NT2/D1 (cell line): Measurements from ENCODE around the gene CIITA.

ENCODE experiments used
- DNase-seq: peaks from one replicate; pipeline ENCODE4 v3.0.0-alpha.2; 2011; ENCODE audit warnings: low read depth, low spot score
- H3K27me3 ChIP-seq: 2 replicates; pipeline ENCODE4 v1.6.0; 2011; ENCODE audit warnings: mild to moderate bottlenecking; ENCODE audit not compliant: insufficient read length, insufficient read depth
- H3K36me3 ChIP-seq: 2 replicates; pipeline ENCODE4 v1.6.1; 2011; ENCODE audit warnings: mild to moderate bottlenecking, low read length, mixed read lengths; ENCODE audit not compliant: insufficient read depth, insufficient read length
- H3K4me1 ChIP-seq: 2 replicates; pipeline ENCODE4 v1.5.1; 2011; ENCODE audit not compliant: insufficient read depth, insufficient read length
- H3K4me3 ChIP-seq: 2 replicates; pipeline ENCODE4 v1.5.1; 2011; ENCODE audit warnings: low read depth; ENCODE audit not compliant: insufficient read length
- H3K9ac ChIP-seq: 2 replicates; pipeline ENCODE4 v1.6.0; 2011; ENCODE audit warnings: low read depth; ENCODE audit not compliant: insufficient read length
- H3K9me3 ChIP-seq: 2 replicates; pipeline ENCODE4 v1.5.1; 2011; ENCODE audit warnings: mild to moderate bottlenecking, low read length; ENCODE audit not compliant: insufficient read depth
- SUZ12 ChIP-seq: IDR thresholded peaks from 2 replicates; pipeline ENCODE4 v1.6.1; 2011; ENCODE audit not compliant: insufficient read length, insufficient read depth; ENCODE audit errors: extremely low read depth
- YY1 ChIP-seq: IDR thresholded peaks from 2 replicates; pipeline ENCODE4 v1.6.1; 2011; ENCODE audit not compliant: insufficient read length, insufficient read depth
- ZNF274 ChIP-seq: IDR thresholded peaks from 2 replicates; pipeline ENCODE4 v1.6.1; 2011; ENCODE audit warnings: mild to moderate bottlenecking, low read depth, low read length

CIITA gene

DNA sequence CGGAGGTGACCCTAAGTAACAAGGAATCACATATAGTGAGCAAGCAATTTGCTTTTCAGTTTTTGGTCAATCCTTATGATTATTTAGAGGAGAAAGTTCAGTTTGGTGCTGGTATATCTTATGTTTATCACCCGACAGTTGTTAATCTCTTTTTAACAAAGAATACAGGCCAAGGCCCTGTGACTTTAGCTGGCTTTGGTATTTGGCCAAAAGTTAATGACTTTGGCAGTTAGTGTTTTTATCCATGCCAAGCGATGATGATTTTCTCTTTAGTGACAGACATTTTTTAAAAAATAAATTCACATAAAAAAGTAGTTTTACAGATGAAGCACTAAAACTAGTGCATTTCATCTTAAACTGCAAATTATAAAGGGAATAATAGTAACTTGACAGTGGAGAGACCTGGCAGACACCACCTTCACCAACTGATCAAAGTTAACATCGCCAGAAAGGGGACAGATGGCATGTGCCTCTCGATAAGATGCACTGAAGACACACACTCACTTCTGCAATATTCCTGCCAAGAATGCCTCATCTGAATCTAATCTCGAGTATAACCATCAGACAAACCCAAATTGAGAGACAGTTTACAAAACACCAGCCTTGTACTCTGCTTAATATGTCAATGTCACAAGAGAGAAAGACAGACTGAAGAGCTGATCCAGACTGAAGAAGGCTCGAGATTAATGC is 58.4 kb downstream of the CIITA start:
- peaks cover 4% of the 10 kb centered on the region for H3K4me1 ChIP-seq
- H3K27me3 ChIP-seq = no peaks in the 10 kb centered on the region
- H3K4me3 ChIP-seq = no peak overlapping the region
- H3K9me3 ChIP-seq = no peaks in the 10 kb centered on the region
- H3K36me3 ChIP-seq = peaks cover 69% of the 10 kb centered on the region
- no peak for DNase-seq
- H3K9ac ChIP-seq = no peak overlapping the region
- no peak for TF ChIP-seq ZNF274

GRCh38 chr16:10936272-10936984 is 59.4 kb downstream of the CIITA start:
- Histone ChIP-seq H3K27me3 (peaks cover 3% of the 10 kb centered on the region), H3K4me1 (peaks cover 6% of the 10 kb centered on the region), H3K9ac (no peak overlapping the region), H3K9me3 (no peaks in the 10 kb centered on the region), H3K36me3 (peaks cover 69% of the 10 kb centered on the region), H3K4me3 (no peak overlapping the region)
- TF ChIP-seq ZNF274 = no peak
- no peak for TF ChIP-seq YY1
- no peak for TF ChIP-seq SUZ12
- DNase-seq = no peak

GRCh38 chr16:10937068-10937859 is 60.3 kb downstream of the CIITA start:
- TF ChIP-seq YY1 (no peak), ZNF274 (no peak), SUZ12 (no peak)
- DNase-seq = no peak
- Histone ChIP-seq H3K4me1 (peaks cover 6% of the 10 kb centered on the region), H3K4me3 (no peak overlapping the region), H3K27me3 (peaks cover 4% of the 10 kb centered on the region), H3K9me3 (no peaks in the 10 kb centered on the region), H3K9ac (no peak overlapping the region), H3K36me3 (peaks cover 64% of the 10 kb centered on the region)

DNA sequence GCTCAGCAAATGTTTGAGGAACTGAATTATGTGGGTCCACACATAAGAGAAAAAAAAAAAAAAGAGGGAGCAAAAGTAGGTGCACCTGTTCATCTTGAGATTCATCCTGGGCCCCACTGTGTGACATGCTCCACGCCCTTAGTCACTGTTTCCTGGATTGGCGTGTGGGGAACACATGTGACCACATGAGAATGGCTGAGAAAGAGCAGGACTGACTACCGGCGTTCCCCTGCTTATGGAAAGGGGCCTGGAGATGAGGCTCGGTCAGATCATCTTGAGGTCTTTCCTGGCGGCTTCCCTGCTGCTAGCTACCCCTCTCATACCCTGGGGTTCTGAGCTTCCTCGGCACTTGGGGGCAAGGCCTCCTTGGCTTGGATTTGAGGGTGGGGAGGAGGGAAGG is 61.3 kb downstream of the CIITA start:
- Histone ChIP-seq H3K27me3 (peaks cover 8% of the 10 kb centered on the region), H3K4me3 (no peak overlapping the region), H3K36me3 (peaks cover 61% of the 10 kb centered on the region), H3K9me3 (no peaks in the 10 kb centered on the region), H3K4me1 (peaks cover 6% of the 10 kb centered on the region), H3K9ac (no peak overlapping the region)
- TF ChIP-seq ZNF274 = no peak
- TF ChIP-seq YY1 = no peak
- no peak for TF ChIP-seq SUZ12
- no peak for DNase-seq

DNA sequence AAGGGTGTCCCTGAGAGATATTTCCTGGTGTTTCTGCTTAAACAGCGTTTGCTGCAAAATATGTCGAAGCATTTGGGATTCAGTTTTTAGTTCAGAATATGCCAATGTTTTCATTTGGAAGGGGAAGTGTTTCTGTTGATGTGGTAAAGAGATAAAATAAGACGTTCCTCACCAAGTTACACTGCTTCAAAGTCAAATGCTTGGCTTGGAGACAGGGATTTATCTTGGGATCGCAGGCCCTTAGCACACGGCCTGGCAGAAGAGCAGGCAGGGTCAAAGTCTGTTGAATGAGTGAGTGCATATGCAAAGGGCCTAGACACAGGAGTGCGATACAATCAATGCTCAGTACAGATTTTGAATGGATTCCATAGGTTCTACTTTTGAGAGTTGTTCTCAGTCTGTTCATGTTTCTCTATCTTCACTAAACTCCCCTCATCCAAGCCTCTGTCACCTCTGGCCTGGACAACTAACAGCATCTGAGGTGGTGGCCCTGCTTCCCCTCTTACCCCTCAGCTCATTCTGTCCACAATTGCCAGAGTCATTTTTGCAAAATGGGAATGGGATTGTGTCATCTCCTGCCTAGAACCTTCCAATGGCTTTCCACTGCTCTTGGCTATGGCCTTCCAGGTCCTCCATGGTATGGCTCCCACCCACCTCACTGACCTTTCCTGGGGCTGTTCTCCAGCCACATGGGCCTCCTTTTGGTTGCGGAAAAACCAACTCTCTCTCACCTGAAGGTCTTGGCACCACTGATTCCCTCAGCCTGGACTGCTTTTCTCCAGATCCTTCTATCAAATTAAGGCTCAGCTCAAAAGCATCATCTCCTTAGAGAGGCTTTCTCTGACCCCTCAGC is 62.0 kb downstream of the CIITA start:
- TF ChIP-seq SUZ12 = no peak
- TF ChIP-seq YY1 = no peak
- TF ChIP-seq ZNF274 = no peak
- Histone ChIP-seq H3K27me3 (peaks cover 15% of the 10 kb centered on the region), H3K36me3 (peaks cover 54% of the 10 kb centered on the region), H3K9me3 (no peaks in the 10 kb centered on the region), H3K9ac (no peak overlapping the region), H3K4me1 (peaks cover 6% of the 10 kb centered on the region), H3K4me3 (no peak overlapping the region)
- DNase-seq = no peak

DNA sequence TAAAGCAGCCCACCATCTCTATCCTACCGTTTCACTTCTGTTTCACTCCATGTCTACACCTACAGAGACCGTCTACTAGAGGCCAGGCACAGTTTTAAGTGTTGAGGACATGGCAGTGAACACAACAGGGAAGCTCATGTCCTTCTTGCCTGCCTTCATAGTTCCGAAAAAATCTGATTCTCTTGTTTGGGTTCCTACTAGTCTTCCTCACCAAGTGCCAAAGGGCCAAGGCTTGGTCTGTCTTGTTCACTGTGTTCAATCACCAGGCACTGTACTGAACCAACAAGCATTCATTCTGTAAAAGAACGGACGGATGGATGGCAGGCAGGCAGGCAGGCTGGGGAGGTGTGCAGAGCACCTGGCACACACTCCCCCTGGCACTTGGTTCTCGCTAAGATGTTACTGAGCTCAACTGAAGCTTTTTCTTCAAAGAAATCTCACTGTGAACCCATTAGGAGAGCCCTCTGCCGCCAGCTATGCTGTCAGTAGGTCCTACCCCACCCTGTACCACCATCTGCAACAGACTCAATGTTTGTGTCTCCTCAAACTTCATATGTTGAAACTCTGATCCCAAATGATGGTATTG is 62.7 kb downstream of the CIITA start:
- Histone ChIP-seq H3K36me3 (peaks cover 49% of the 10 kb centered on the region), H3K4me3 (no peak overlapping the region), H3K9ac (no peak overlapping the region), H3K27me3 (peaks cover 15% of the 10 kb centered on the region), H3K9me3 (no peaks in the 10 kb centered on the region), H3K4me1 (peaks cover 6% of the 10 kb centered on the region)
- no peak for DNase-seq
- TF ChIP-seq ZNF274 (no peak), SUZ12 (no peak), YY1 (no peak)
